HEK293 (cell line): ENCODE data around the gene HSPBAP1.

ENCODE experiments used
- HOXD13 ChIP-seq: sonication (generic); formaldehyde crosslinking; IDR thresholded peaks from 2 replicates; pipeline ENCODE4 v1.8.0; 2022; ENCODE audit warnings: missing genetic modification reagents, borderline replicate concordance
- MEIS1 ChIP-seq: sonication (generic); formaldehyde crosslinking; IDR thresholded peaks from 2 replicates; pipeline ENCODE4 v1.8.1; 2022; ENCODE audit warnings: missing genetic modification reagents, mild to moderate bottlenecking, borderline replicate concordance
- MYNN ChIP-seq: fragments of 450-650 bp; formaldehyde crosslinking; IDR thresholded peaks from 2 replicates; pipeline ENCODE4 v1.5.1; 2016; ENCODE audit warnings: missing biosample characterization, missing genetic modification characterization, borderline replicate concordance
- MZF1 ChIP-seq: fragments of 450-650 bp; formaldehyde crosslinking; IDR thresholded peaks from 2 replicates; pipeline ENCODE4 v1.5.1; 2017; ENCODE audit warnings: missing biosample characterization, missing genetic modification characterization, borderline replicate concordance
- REPIN1 ChIP-seq: fragments of 450-650 bp; formaldehyde crosslinking; IDR thresholded peaks from 2 replicates; pipeline ENCODE4 v1.5.1; 2017; ENCODE audit warnings: missing biosample characterization, missing genetic modification characterization, low read depth
- ZNF133 ChIP-seq: fragments of 450-650 bp; formaldehyde crosslinking; IDR thresholded peaks from 2 replicates; pipeline ENCODE4 v1.5.1; 2016; ENCODE audit warnings: missing biosample characterization, missing genetic modification characterization
- ZNF529 ChIP-seq: fragments of 450-650 bp; formaldehyde crosslinking; IDR thresholded peaks from 2 replicates; pipeline ENCODE4 v1.5.1; 2017; ENCODE audit warnings: missing genetic modification characterization, missing biosample characterization; ENCODE audit not compliant: insufficient replicate concordance
- ZNF558 ChIP-seq: fragments of 450-650 bp; formaldehyde crosslinking; IDR thresholded peaks from 2 replicates; pipeline ENCODE4 v1.5.1; 2016; ENCODE audit warnings: missing biosample characterization, missing genetic modification characterization
- ZNF629 ChIP-seq: fragments of 450-650 bp; formaldehyde crosslinking; IDR thresholded peaks from 2 replicates; pipeline ENCODE4 v1.5.1; 2017; ENCODE audit warnings: missing biosample characterization, missing genetic modification characterization
- ZNF664 ChIP-seq: fragments of 450-650 bp; formaldehyde crosslinking; IDR thresholded peaks from 2 replicates; pipeline ENCODE4 v1.5.1; 2016; ENCODE audit warnings: missing biosample characterization, missing genetic modification characterization
- ZNF791 ChIP-seq: fragments of 450-650 bp; formaldehyde crosslinking; IDR thresholded peaks from 2 replicates; pipeline ENCODE4 v1.5.1; 2016; ENCODE audit warnings: missing biosample characterization, missing genetic modification characterization
- TF ChIP-seq, protein P1 (sequence below): fragments of 450-650 bp; formaldehyde crosslinking; IDR thresholded peaks from 2 replicates; pipeline ENCODE4 v1.5.1; 2016; ENCODE audit warnings: missing biosample characterization, missing genetic modification characterization
- TF ChIP-seq, protein P2 (sequence below): fragments of 450-650 bp; formaldehyde crosslinking; IDR thresholded peaks from 2 replicates; pipeline ENCODE4 v1.5.1; 2016; ENCODE audit warnings: missing biosample characterization, missing genetic modification characterization

DNA sequence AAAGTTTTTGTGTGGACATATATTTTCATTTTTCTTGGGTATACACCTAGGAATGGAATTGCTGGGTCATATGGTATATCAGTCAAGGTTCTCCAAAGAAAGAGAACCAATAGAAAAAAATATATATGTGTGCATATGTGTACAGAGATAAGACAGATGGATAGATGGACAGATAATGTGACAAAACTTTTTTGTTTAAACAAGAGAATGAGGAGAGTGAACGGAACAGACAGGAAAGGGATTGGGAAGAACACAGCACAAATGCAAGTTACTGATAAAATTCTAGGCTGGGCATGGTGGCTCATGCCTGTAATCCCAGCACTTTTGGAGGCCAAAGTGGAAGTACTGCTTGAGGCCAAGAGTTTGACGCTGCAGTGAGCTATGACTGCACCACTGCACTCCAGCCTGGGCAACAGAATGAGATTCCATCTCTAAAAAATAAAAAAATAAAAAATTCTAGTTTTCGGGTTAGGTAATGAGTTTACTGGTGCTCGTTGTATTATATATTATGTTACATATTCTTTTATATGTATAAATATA lies 50.0 kb downstream of the HSPBAP1 start:
- TF ChIP-seq ZNF629 (tag by site-specific recombination) (no peak), ZNF558 (tag by site-specific recombination) (no peak), REPIN1 (tag by site-specific recombination) (no peak), ZNF791 (tag by site-specific recombination) (no peak), MYNN (tag by site-specific recombination) (no peak), HOXD13 (CRISPR knock-in tag) (no peak), ZNF529 (tag by site-specific recombination) (no peak), MZF1 (tag by site-specific recombination) (no peak), MEIS1 (CRISPR knock-in tag) (no peak), ZNF664 (tag by site-specific recombination) (no peak), ZNF133 (tag by site-specific recombination) (no peak)
- TF ChIP-seq, protein P1, sequence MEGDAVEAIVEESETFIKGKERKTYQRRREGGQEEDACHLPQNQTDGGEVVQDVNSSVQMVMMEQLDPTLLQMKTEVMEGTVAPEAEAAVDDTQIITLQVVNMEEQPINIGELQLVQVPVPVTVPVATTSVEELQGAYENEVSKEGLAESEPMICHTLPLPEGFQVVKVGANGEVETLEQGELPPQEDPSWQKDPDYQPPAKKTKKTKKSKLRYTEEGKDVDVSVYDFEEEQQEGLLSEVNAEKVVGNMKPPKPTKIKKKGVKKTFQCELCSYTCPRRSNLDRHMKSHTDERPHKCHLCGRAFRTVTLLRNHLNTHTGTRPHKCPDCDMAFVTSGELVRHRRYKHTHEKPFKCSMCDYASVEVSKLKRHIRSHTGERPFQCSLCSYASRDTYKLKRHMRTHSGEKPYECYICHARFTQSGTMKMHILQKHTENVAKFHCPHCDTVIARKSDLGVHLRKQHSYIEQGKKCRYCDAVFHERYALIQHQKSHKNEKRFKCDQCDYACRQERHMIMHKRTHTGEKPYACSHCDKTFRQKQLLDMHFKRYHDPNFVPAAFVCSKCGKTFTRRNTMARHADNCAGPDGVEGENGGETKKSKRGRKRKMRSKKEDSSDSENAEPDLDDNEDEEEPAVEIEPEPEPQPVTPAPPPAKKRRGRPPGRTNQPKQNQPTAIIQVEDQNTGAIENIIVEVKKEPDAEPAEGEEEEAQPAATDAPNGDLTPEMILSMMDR: no peak
- TF ChIP-seq, protein P2, sequence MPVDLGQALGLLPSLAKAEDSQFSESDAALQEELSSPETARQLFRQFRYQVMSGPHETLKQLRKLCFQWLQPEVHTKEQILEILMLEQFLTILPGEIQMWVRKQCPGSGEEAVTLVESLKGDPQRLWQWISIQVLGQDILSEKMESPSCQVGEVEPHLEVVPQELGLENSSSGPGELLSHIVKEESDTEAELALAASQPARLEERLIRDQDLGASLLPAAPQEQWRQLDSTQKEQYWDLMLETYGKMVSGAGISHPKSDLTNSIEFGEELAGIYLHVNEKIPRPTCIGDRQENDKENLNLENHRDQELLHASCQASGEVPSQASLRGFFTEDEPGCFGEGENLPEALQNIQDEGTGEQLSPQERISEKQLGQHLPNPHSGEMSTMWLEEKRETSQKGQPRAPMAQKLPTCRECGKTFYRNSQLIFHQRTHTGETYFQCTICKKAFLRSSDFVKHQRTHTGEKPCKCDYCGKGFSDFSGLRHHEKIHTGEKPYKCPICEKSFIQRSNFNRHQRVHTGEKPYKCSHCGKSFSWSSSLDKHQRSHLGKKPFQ (tag by site-specific recombination): no peak
